ENCODE results near the gene ZNF146.
"Not testable (repeated sequence)": the region's sequence is repeated elsewhere in the genome, so short reads cannot be mapped to it uniquely, and the experiment has no call there.

ZNF146 gene

DNA sequence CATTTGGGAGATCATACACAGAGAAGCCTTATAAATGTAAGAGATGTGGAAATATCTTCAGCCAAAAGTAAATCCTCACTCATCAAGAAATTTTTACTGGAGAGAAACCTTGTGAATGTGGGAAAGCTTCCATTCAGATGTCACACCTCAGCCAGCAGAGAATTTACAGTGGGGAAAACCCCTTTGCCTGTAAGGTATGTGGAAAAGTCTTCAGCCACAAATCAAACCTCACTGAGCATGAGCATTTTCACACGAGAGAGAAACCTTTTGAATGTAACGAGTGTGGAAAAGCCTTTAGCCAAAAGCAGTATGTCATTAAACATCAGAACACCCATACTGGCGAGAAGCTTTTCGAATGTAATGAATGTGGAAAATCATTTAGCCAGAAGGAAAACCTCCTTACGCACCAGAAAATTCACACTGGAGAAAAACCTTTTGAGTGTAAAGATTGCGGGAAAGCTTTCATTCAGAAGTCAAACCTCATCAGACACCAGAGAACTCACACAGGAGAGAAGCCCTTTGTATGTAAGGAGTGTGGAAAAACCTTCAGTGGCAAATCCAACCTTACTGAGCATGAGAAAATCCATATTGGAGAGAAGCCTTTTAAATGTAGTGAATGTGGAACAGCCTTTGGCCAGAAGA lies 21.5 kb downstream of the ZNF146 start:
- DNase-seq = no peak

DNA sequence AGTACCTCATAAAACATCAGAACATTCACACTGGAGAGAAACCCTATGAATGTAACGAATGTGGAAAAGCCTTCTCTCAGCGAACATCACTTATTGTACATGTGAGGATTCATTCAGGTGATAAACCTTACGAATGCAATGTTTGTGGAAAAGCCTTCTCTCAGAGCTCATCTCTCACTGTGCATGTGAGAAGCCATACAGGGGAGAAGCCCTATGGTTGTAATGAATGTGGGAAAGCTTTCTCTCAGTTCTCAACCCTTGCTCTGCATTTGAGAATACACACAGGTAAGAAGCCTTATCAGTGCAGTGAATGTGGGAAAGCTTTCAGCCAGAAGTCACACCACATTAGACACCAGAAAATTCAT lies 22.0 kb downstream of the ZNF146 start:
- DNase-seq = no peak

DNA sequence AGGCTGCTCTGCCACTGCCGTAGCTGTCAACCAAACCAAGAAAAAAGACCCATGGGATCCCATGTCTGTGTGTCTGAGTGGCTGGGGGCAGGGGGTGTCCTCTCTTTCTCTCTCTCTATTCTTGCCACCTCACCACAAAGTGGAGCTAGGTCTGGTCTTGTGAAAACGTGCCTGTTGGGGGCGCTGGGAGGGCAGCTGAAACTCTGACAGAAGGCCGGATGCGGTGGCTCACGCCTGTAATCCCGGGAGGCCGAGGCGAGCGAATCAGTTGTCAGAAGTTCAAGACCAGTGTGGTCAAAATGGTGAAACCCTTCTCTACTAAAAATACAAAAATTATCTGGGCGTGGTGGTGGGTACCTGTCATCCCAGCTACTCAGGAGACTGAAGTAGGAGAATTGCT lies 29.2 kb downstream of the ZNF146 start:
- no peak for DNase-seq

DNA sequence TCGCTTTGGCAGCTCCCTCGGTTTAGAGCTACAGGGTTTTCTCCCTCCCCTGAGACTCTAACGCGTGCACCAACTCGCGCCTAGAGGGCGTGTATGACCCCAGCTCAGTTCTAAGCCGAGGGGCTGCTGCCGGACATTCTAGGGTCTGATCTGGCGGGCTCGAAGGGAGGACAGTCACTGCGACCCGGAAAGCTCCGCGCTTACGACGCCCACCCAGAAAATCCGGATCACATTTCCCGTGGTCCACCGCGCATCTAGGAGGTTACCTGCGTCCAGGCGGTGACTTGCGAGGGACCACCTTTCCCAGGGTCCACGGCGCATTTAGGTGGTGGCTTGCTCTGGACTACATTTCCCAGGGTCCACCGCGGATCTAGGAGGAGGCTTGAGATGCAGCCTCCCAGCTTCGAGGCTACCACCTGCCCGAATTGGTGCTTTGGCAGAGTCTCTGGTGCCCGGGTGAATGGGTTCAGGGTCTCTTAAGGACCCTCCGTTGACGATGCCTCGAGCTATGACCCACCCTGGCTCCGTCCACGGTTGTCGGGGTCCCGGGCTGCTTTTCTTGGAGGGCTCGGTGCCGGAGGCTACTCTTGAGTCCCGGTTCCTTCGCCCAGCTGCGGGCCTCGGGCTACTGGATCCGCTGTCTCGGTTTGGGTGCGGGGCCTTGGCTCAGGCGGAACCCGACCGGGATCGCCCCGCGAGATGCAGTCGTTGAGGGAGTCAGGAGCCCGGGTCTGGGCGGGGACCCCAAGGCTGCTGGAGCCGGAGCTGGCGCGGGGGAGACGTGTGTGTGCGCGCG lies 30.5 kb downstream of the ZNF146 start:
- DNase-seq = peak in 3 of 14 donors; percentile 19 to 79 (median 32)

DNA sequence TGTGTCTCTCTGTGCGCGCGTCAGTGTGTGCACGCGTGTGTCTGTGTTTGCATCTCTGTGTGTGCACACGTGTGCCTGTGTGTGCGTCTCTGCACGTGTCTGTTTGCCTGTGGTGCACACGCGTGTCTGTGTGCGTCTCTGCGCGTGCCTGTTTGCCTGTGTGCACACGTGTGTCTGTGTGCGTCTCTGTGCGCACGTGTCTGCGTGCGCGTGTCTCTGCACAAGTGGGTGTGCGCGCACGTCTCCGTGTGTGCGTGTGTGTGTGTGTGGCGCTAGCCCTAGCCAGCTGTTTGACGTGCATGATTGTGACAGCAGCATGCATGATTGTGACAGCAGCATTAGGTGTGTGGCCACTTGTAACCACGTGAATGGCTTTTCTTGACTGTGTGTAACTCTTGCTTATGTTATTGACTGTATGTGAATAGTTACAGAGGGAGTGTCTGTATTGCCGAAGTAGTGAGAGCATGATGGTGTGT lies 31.1 kb downstream of the ZNF146 start:
- DNase-seq = peak in 1 of 14 donors; percentile 30

DNA sequence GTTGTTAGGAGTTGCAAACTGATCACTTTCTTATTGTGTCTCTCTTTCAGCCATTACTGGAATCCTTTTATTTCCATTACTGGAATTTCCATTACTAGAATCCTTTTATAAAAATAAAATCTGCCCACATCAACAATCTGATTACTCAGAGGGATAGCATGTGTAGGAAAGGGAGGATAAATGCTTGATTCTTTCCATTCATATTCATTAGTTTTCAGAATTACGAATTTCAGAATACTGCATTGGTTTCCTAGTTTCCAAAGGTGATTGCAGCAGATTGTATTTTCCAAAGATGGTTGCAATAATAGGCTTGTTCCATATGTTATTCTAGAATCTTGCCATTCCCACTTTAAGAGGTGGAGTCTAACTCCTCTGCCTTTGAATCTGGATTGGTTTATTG lies 37.1 kb downstream of the ZNF146 start:
- no peak for DNase-seq

DNA sequence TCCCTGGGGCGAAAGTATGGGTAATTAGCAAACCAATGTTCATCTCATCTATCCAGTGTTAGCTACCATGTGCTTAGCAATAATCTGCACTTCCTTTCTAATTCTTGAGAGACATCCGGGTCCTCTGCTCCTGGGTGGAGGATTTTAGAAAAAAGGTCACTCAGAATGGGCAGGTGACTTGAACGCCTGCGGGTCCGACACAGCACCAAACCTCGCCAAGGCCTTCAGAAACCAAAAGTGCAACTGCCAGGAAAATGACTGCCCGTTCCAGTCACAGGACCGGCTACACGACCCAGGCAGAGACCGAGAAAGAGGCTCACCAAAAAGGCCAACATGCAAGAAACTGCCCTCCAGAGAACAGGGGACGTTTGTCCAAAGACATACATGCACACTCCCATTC lies 39.9 kb downstream of the ZNF146 start:
- no peak for DNase-seq

DNA sequence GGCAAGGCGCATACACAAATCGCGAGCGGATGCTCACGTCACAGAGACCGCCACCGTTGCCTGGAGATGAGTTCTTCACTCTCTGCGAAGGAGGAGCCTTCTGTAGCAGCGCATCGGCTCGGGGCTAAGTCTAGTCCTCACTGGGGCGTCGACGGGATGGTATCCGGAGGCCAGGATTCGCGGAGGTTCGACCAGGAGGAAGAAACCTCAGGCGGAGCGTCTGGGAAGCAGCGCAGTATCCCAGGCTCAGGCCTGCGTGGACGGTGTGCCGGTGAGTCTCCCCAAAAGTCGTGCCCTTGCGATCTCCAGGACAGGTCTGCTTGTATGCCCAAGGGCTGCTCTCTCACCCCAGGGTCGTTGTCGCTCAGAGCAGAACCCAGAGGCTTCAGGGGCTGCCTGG lies 40.4 kb downstream of the ZNF146 start:
- DNase-seq = no peak

DNA sequence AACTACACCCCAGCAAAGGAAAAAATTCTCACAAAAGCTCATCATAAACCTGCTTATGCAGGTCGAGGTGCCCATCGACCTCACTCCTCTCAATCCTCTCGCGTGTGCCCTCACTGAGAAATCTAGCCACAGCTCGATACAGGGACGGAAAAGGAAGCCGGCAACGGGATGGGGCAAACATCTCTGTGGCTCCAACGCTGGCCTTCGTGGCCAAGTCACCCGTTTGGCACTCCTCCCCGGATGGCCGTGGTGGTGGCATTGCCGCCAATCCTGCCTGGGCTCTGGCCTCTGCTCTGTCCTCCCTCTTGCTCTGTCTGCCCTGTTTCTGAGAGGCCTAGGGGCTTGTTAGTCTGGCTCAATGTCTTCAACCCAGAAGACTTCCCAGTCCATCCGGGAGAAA lies 41.2 kb downstream of the ZNF146 start:
- no peak for DNase-seq

DNA sequence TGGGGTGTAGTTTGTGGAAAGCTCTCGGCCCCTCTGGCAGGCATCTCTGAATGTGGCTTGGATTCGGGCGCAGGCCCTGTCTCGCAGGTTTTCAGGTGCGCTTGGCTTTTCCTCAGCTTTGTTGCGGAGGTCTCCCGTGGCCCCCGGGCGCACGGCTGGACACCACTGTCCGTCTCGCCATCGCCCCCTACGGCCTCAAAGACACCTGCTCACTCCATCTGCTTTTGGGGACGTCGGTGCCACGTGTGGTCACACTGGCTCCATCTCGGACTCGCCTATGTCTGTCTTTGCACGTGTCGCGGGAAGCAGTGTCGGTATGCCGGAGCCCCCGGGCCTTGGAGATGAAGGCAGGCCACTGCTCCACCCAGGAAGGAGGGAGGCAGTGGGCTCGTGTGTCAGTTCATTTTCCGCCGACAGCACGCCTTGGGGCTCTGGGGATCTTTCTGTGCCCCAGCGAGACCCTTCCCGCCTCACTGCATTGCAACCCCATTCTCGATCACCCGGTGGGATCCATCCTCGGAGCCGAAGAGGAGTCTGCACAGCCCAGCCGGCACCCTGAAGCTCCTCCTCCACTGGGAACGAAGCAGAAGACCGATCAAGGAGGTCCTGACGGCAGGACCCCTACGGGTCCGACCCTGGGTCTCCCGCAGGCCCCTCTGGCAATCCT lies 42.1 kb downstream of the ZNF146 start:
- DNase-seq = peak in 2 of 14 donors; percentile 45 to 56

DNA sequence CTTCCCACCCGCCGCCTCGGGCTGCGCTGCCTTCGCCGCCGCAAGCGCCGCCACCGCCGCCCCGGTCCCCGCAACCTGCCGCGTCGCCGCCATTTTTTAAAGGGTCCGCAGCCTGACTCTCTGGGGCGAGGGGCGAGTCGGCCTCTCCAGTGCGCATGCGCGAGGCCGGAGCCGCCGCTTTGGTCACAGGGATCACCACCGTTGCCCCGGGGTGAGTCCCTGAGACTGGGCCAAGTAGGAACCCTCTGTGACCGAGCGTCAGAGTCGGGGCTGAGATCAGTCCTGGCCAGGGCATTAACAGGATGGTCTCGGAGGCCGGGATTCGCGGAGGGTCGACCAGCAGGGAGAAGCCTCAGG lies 42.6 kb downstream of the ZNF146 start:
- DNase-seq = peak in 8 of 14 donors; percentile 3 to 56 (median 34)

DNA sequence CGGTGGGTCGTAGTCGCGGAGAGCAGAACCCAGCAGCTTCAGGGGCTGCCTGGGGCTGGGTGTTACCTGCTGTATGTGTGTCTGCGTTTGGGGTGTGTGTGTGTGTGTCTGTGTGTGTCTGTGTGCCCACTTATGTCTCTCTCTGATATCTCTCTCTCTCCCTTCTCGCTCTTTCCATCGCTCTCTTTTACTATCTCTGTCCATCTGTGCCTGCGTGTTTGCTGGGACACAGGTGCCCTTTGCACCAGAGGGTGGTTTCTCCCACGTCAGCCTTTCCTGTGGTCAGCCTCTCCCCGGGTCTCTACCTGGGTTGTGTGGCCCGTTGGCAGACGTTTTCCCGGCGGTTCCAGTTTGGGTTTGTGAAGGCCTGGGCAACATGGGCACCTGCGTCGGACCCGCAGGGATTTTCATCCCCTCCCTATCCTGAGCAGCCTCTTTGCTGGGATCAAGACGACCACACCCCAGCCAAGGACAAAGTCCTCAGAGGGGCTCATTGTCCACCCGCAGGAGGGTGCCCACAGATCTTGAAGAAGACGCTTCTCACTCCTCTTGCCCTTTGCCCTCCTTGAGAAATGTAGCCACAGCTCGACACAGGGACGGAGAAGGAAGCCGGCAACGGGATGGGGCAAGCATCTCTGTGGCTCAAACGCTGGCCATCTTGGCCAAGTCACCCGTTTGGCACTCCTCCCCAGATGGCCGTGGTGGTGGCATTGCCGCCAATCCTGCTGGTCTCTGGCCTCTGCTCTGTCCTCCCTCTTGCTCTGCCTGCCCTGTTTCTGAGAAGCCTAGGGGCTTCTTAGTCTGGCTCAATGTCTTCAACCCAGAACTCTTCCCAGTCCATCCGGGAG lies 43.3 kb downstream of the ZNF146 start:
- peak in 1 of 14 donors; percentile 40 for DNase-seq

DNA sequence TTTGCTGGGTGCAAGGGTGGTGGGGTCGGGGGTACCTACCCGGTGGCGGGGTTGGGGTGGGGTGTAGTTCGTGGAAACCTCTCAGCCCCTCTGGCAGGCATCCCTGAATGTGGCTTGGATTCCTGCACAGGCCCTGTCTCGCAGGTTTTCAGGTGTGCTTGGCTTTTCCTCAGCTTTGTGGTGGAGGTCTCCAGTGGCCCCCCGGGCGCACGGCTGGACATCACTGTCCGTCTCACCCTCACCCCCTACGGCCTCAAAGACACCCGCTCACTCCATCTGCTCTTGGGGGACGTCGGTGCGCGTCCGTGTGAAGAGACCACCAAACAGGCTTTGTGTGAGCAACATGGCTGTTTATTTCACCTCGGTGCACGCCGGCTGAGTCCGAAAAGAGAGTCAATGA lies 44.3 kb downstream of the ZNF146 start:
- no peak for DNase-seq

DNA sequence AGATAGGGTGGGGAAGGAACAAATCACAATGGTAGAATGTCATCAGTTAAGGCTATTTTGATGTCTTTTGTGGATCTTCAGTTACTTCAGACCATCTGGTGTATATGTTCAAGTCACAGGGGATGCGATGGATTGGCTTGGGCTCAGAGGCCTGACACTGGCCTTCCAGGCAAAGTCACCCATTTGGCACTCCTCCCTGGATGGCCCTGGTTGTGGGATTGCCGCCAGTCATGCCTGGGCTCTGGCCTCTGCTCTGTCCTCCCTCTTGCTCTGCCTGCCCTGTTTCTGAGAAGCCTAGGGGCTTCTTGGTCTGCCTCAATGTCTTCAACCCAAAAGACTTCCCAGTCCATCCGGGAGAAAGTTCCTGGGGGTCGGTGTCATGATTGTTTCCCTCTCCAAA lies 50.2 kb downstream of the ZNF146 start:
- DNase-seq = no peak

DNA sequence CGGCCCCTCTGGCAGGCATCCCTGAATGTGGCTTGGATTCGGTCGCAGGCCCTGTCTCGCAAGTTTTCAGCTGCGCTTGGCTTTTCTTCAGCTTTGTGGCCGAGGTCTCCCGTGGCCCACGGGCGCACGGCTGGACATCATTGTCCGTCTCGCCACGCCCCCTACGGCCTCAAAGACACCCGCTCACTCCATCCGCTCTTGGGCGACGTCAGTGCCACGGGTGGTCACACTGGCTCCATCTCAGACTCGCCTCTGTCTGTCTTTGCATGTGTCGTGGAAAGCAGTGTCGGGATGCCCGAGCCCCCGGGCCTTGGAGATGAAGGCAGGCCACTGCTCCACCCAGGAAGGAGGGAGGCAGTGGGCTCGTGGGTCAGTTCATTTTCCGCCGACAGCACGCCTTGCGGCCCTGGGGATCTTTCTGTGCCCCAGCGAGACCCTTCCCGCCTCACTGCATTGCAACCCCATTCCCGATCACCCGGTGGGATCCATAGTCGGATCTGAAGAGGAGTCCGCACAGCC lies 51.0 kb downstream of the ZNF146 start:
- no peak for DNase-seq

DNA sequence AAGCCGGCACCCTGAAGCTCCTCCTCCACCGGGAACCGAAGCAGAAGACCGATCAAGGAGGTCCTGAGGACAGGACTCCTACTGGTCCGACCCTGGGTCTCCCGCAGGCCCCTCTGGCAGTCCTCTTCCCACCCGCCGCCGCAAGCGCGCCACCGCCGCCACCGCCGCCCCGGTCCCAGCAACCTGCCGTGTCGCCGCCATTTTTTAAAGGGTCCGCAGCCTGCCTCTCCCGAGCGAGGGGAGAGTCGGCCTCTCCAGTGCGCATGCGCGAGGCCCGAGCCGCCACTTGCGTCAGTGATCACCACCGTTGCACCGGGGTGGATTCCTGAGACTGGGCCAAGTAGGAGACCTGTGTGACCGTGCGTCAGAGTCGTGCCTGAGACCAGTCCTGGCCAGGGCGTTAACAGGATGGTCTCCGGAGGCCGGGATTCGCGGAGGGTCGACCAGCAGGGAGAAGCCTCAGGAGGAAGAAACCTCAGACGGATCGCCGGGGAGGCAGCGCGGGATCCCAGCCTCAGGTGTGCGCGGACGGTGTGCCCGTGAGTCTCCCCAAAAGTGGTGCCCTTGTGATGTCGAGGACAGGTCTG lies 51.6 kb downstream of the ZNF146 start:
- no peak for DNase-seq

DNA sequence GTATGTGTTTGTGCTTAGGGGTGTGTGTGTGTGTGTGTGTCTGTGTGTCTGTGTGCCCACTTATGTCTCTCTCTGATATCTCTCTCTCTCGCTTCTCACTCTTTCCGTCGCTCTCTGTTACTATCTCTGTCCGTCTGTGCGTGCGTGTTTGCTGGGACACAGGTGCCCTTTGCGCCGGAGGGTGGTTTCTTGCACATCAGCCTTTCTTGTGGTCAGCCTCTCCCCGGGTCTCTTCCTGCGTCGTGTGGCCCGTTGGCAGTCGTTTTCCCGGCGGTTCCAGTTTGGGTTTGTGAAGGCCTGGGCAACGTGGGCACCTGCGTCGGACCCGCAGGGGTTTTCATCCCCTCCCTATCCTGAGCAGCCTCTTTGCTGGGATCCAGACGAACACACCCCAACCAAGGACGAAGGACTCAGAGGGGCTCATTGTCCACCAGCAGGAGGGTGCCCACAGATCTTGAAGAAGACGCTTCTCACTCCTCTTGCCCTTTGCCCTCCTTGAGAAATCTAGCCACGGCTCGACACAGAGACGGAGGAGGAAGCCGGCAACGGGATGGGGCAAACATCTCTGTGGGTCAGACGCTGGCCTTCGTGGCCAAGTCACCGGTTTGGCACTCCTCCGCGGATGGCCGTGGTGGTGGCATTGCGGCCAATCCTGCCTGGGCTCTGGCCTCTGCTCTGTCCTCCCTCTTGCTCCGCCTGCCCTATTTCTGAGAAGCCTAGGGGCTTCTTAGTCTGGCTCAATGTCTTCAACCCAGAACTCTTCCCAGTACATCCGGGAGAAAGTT lies 52.3 kb downstream of the ZNF146 start:
- no peak for DNase-seq

DNA sequence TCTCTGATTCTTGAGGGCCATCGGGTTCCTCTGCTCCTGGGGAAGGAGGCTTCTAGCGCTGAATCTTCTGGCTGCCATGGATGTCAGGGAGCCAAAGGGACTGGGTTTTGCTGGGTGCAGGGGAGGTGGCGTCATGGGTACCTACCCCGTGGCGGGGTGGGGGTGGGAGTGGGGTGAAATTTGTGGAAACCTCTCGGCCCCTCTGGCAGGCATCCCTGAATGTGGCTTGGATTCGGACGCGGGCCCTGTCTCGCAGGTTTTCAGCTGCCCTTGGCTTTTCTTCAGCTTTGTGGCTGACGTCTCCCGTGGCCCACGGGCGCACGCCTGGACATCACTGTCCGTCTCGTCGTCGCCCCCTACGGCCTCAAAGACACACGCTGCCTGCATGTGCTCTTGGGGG lies 53.2 kb downstream of the ZNF146 start:
- not testable (repeated sequence) for DNase-seq

DNA sequence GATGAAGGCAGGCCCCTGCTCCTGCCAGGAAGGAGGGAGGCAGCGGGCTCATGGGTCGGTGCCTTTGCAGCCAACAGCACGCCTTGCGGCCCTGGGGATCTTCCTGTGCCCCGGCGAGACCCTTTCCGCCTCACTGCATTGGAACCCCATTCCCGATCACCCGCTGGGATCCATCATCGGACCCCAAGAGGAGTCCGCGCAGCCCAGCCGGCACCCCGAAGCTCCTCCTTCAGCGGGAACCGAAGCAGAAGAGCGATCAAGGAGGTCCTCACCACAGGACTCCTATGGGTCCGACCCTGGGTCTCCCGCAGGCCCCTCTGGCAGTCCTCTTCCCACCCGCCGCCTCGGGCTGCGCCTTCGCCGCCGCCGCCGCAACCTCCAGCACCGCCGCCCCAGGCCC lies 53.7 kb downstream of the ZNF146 start:
- DNase-seq = not testable (repeated sequence)

DNA sequence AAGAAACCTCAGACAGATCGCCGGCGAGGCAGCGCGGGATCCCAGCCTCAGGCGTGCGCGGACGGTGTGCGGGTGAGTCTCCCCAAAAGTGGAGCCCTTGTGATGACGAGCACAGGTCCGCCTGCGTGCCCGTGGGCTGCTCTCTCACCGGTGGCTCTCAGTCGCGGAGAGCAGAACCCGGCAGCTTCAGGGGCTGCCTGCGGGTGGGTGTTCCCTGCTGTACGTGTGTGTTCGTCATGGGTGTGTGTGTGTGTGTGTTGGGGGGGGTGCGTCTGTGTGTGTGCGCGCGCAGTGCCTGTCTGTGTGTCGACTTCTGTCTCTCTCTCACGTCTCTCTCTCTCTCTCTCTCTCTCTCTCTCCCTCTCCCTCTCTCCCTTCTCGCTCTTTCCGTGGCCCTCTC lies 54.4 kb downstream of the ZNF146 start:
- not testable (repeated sequence) for DNase-seq
